CD4-positive, alpha-beta T cell (primary cell): ENCODE data around the gene ATG5. TPM values are rescaled to one million over a fixed set of nuclear protein-coding genes. Genes with fewer than 3 reads are reported as not detected.

Experiments
- ATAC-seq: fragments of 200-7000 bp; cut with Tn5 transposase; one replicate; pipeline ENCODE4 v1.10.0; 2022; ENCODE audit warnings: mild to moderate bottlenecking; ENCODE audit not compliant: poor library complexity
- CTCF ChIA-PET: fragments of 350-600 bp; sonication (Branson Sonifier 250); formaldehyde crosslinking; loops from one replicate; lab custom pipeline; 2021; ENCODE audit warnings: antibody characterized with exemption, inconsistent platforms; lab: Charles Lee
- POLR2A ChIA-PET: fragments of 350-600 bp; sonication (Branson Sonifier 250); formaldehyde crosslinking; loops from one replicate; lab custom pipeline; 2021; ENCODE audit warnings: antibody characterized with exemption, inconsistent platforms; lab: Charles Lee
- DNase-seq, 14 experiments: peaks; one replicate each; pipeline ENCODE4 v3.0.0-alpha.2; 2013 to 2020; ENCODE audit warnings: mixed read lengths in 2 of 14
- H3K27ac ChIP-seq, 2 donors: one replicate each; pipeline versions ENCODE4 v1.5.1 to v1.7.0; 2013; ENCODE audit warnings: low read length in 2 of 2, low read depth in 1 of 2, mild to moderate bottlenecking in 1 of 2
- H3K27me3 ChIP-seq, 2 experiments: 1 replicate in 1 of 2; 2 replicates in 1 of 2; pipeline versions ENCODE4 v1.6.1 to v1.7.0; 2013; ENCODE audit warnings: low read length in 2 of 2, control low read depth in 1 of 2, mild to moderate bottlenecking in 1 of 2, moderate library complexity in 1 of 2; ENCODE audit not compliant: insufficient read depth in 2 of 2, control insufficient read depth in 1 of 2
- H3K36me3 ChIP-seq: one replicate; pipeline ENCODE4 v1.6.1; 2013; ENCODE audit warnings: low read length, control low read depth; ENCODE audit not compliant: insufficient read depth
- H3K4me1 ChIP-seq: one replicate; pipeline ENCODE4 v1.6.1; 2013; ENCODE audit warnings: low read length, control low read depth; ENCODE audit not compliant: insufficient read depth
- H3K4me3 ChIP-seq: one replicate; pipeline ENCODE4 v1.5.1; 2013; ENCODE audit warnings: mild to moderate bottlenecking, low read length, moderate library complexity
- H3K9me3 ChIP-seq, 2 experiments: 1 replicate in 1 of 2; 2 replicates in 1 of 2; pipeline versions ENCODE4 v1.6.1 to v1.7.0; 2013; ENCODE audit warnings: low read length in 2 of 2, mild to moderate bottlenecking in 2 of 2, control low read depth in 1 of 2, moderate library complexity in 1 of 2; ENCODE audit not compliant: control insufficient read depth in 1 of 2, insufficient read depth in 1 of 2
- H3K27ac Mint-ChIP-seq: one replicate; pipeline ENCODE4 v1.8.0; 2020; ENCODE audit warnings: mixed read lengths
- H3K27me3 Mint-ChIP-seq: one replicate; pipeline ENCODE4 v1.8.0; 2021; ENCODE audit warnings: mixed read lengths
- H3K36me3 Mint-ChIP-seq: one replicate; pipeline ENCODE4 v1.8.0; 2021; ENCODE audit warnings: low read depth, mixed read lengths
- H3K4me1 Mint-ChIP-seq: one replicate; pipeline ENCODE4 v1.8.0; 2021; ENCODE audit warnings: low read depth, mixed read lengths
- H3K4me3 Mint-ChIP-seq: one replicate; pipeline ENCODE4 v1.8.0; 2020; ENCODE audit warnings: mild to moderate bottlenecking, mixed read lengths
- H3K9me3 Mint-ChIP-seq: one replicate; pipeline ENCODE4 v1.8.0; 2020; ENCODE audit warnings: mixed read lengths
- intact Hi-C, 2 experiments: fragments of 100-400 bp; cut with DNase I in 1 of 2; cut with micrococcal nuclease in 1 of 2; formaldehyde crosslinking; loops; one replicate each; pipeline versions ENCODE4 v1.15.1 to v1.9.0; 2023 to 2025; cut with DNase I, micrococcal nuclease
- total RNA-seq, 174 experiments: library from RNA in 2 of 174; stranded (reverse) in 2 of 174; gene quantifications; one replicate each; pipeline ENCODE4 v1.2.3 and lab custom pipeline; 2021 to 2026
- TF ChIP-seq, protein P1 (sequence below): fragments of 200-600 bp; IDR thresholded peaks from one replicate; pipeline ENCODE4 v1.8.0; 2022; ENCODE audit warnings: antibody characterized with exemption, mild to moderate bottlenecking

The ATG5 gene
- total RNA-seq, 2 experiments from 2014 or later = 19.4 to 23.2 TPM

DNA sequence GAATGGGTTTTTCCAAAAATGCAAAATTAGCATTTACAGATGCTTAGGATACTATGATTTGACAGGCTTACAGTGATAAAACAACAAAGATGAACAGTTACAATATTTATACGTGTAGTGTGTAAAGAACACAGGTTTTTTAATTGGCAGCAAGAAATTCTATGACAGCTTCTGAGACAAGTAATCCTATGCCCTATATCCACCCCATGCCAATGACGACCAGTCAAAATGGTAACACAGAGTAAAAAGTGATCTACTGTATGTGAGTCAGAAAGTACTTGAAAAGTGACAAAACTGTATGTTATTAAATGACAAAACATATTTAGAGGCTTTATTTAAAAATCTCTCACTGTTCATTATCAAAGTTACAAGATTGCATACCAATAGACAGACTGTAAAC, 139.9 kb downstream of the ATG5 start:
- no peak overlapping the region for H3K4me3 ChIP-seq
- ChIA-PET POLR2A (interaction anchor here (1.0 to 1.2 kb wide), 2 partner anchors 9 to 86 kb away, joined by 3 read pairs; no protein-coding TSS in a partner anchor), CTCF (interaction anchor here (2.5 kb wide), 1 partner anchor 38 kb away, joined by 6 read pairs; no protein-coding TSS in a partner anchor)
- Mint-ChIP-seq H3K27ac (no peak overlapping the region), H3K27me3 (no peaks in the 10 kb centered on the region), H3K4me1 (peaks cover 60% of the 10 kb centered on the region), H3K36me3 (peaks cover 14% of the 10 kb centered on the region), H3K4me3 (no peak overlapping the region), H3K9me3 (no peaks in the 10 kb centered on the region)
- peaks cover 10% of the 10 kb centered on the region for H3K4me1 ChIP-seq
- intact Hi-C loops = no loop called here
- TF ChIP-seq, protein P1, sequence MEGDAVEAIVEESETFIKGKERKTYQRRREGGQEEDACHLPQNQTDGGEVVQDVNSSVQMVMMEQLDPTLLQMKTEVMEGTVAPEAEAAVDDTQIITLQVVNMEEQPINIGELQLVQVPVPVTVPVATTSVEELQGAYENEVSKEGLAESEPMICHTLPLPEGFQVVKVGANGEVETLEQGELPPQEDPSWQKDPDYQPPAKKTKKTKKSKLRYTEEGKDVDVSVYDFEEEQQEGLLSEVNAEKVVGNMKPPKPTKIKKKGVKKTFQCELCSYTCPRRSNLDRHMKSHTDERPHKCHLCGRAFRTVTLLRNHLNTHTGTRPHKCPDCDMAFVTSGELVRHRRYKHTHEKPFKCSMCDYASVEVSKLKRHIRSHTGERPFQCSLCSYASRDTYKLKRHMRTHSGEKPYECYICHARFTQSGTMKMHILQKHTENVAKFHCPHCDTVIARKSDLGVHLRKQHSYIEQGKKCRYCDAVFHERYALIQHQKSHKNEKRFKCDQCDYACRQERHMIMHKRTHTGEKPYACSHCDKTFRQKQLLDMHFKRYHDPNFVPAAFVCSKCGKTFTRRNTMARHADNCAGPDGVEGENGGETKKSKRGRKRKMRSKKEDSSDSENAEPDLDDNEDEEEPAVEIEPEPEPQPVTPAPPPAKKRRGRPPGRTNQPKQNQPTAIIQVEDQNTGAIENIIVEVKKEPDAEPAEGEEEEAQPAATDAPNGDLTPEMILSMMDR = no peak
- H3K36me3 ChIP-seq = peaks cover 4% of the 10 kb centered on the region
- DNase-seq (no peak), ATAC-seq (no peak)
- H3K27me3 ChIP-seq = no peaks in the 10 kb centered on the region
- H3K9me3 ChIP-seq = no peaks in the 10 kb centered on the region
- no peak overlapping the region for H3K27ac ChIP-seq

DNA sequence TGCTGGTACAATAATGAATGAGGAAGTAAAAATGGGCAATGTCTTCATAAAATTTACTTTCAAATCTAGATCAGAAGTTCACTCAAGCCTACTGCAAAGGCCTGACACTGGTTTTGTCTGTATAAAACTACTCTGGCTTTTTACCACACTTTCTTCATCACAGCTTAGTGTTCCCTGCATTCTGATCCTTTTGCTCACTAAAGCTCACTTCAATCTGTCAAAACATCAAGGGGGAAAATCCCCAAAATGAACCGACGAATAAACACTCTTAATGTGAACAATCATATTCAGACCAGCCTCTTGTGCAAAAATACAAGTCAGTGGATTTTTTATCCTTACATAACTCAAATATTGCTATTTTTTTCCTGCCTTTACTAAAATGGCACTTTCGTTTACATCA, 140.9 kb downstream of the ATG5 start:
- H3K9me3 Mint-ChIP-seq = no peaks in the 10 kb centered on the region
- intact Hi-C loops = no loop called here
- DNase-seq = peak in 2 of 14 experiments; percentile 19 to 30
- no peak overlapping the region for H3K4me3 ChIP-seq
- no peak overlapping the region for H3K4me3 Mint-ChIP-seq
- H3K9me3 ChIP-seq = no peaks in the 10 kb centered on the region
- ATAC-seq = no peak
- peaks cover 18% of the 10 kb centered on the region for H3K4me1 ChIP-seq
- CTCF ChIA-PET = interaction anchor here (1.6 to 2.5 kb wide), 2 partner anchors 11 to 39 kb away, joined by 4 to 6 read pairs; no protein-coding TSS in a partner anchor
- no peak overlapping the region for H3K27ac Mint-ChIP-seq
- POLR2A ChIA-PET = interaction anchor here (0.8 to 1.2 kb wide), 2 partner anchors 10 to 87 kb away, joined by 3 read pairs; no protein-coding TSS in a partner anchor
- no peaks in the 10 kb centered on the region for H3K27me3 Mint-ChIP-seq
- no peaks in the 10 kb centered on the region for H3K27me3 ChIP-seq
- no peak overlapping the region for H3K27ac ChIP-seq
- H3K4me1 Mint-ChIP-seq = peaks cover 60% of the 10 kb centered on the region
- H3K36me3 ChIP-seq = peaks cover 4% of the 10 kb centered on the region
- peaks cover 14% of the 10 kb centered on the region for H3K36me3 Mint-ChIP-seq
- TF ChIP-seq, protein P1 = no peak

DNA sequence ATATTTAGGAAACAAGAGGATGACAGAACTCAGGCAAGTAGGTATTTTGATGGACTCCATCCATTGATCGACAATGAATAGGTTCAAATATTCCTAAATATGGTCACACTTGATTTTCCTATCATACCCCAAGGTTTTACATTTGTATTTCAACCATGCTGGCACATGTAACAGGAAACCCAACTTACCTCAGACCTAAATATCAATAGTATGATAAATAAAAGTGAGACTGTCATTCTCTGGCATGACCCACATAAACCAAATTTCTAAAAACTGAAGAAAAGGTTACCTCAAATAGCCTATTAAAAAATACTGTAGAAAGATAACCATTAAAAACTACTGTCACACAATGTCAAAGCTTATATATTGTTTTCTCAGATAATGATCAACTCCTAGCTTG, 142.1 kb downstream of the ATG5 start:
- CTCF ChIA-PET = interaction anchor here (1.4 to 1.6 kb wide), 3 partner anchors 9 to 29 kb away, joined by 3 to 4 read pairs (median 4); no protein-coding TSS in a partner anchor
- intact Hi-C loops = no loop called here
- Mint-ChIP-seq H3K4me3 (no peak overlapping the region), H3K9me3 (no peaks in the 10 kb centered on the region), H3K36me3 (peaks cover 14% of the 10 kb centered on the region), H3K27me3 (no peaks in the 10 kb centered on the region), H3K4me1 (peaks cover 55% of the 10 kb centered on the region), H3K27ac (no peak overlapping the region)
- Histone ChIP-seq H3K36me3 (peaks cover 4% of the 10 kb centered on the region), H3K4me3 (no peak overlapping the region), H3K4me1 (peaks cover 28% of the 10 kb centered on the region), H3K27me3 (no peaks in the 10 kb centered on the region), H3K9me3 (no peaks in the 10 kb centered on the region), H3K27ac (no peak overlapping the region)
- POLR2A ChIA-PET = interaction anchor here (1.3 kb wide), 1 partner anchor 10 kb away, joined by 3 read pairs; no protein-coding TSS in a partner anchor
- DNase-seq (no peak), ATAC-seq (no peak)
- TF ChIP-seq, protein P1 = no peak
